ENCODE data around the gene RAB44. TPM values are rescaled to one million over a fixed set of nuclear protein-coding genes. Genes with fewer than 3 reads are reported as not detected.
"Not testable (repeated sequence)": the region's sequence is repeated elsewhere in the genome, so short reads cannot be mapped to it uniquely, and the experiment has no call there.

RAB44 gene
- total and polyA plus RNA-seq, 4 donors: 0.29 to 0.66 TPM; not detected in 2

DNA sequence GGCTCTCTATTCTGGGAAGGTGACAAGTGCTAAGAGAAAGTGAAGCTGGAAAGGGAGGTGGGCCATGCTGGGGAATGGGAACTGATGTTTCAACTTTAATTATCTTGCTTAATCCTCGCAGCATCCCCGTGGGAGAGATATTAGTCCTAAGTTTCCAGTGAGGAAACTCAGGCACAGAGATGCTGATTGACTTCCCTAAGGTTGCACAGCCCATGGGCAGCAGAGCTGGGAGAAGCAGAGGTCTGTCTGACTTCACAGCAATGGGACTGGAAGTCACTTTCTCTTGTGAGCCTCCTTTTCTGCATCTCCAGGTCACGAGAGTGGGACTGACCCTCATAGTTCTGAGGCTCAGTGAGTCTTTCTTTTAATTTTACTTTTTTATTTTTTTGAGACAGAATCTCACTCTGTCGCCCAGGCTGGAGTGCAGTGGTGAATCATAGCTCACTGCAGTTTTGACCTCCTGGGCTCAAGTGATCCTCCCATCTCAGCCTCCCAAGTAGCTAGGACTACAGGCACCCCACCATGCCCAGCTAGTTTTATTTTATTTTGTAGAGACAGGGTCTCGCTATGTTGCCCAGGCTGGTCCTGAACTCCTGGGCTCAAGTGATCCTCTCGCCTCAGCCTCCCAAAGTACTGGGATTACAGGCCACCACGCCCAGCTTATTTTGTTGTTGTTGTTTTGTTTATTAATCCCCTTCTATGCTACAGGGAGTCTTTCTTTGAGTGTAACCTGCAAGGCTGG lies 2.6 kb downstream of the RAB44 start:
- no peaks in the 10 kb centered on the region for H3K9me3 ChIP-seq (ENCODE audit: control insufficient read depth, low read length)
- DNase-seq (peak in 1 of 2 donors; percentile 12), ATAC-seq (ENCODE audit: low FRiP score) (no peak)
- intact Hi-C loops (cut with DNase I): no loop called here
- 92 to 94% methylated on average over 7 of the region's 7 CpGs for WGBS, 2 donors
- no peak overlapping the region for H3K27ac ChIP-seq (ENCODE audit: low read depth in 1 of 2, low read length in 2 of 2)
- no peaks in the 10 kb centered on the region for H3K4me1 ChIP-seq (ENCODE audit: control insufficient read depth in 1 of 2, insufficient read depth in 2 of 2, low read length in 2 of 2)
- no peaks in the 10 kb centered on the region for H3K27me3 ChIP-seq (ENCODE audit: control insufficient read depth in 1 of 2, insufficient read depth in 2 of 2, low read length in 1 of 2)
- H3K36me3 ChIP-seq (ENCODE audit: control insufficient read depth in 1 of 2, insufficient read depth in 2 of 2, low read length in 1 of 2): no peaks in the 10 kb centered on the region
- H3K4me3 ChIP-seq (ENCODE audit: low read length in 2 of 2): no peak overlapping the region

- WGBS, 2 donors: 92 to 95% methylated on average over 3 of the region's 3 CpGs
- no peaks in the 10 kb centered on the region for H3K9me3 ChIP-seq (ENCODE audit: control insufficient read depth, low read length)
- intact Hi-C loops (cut with DNase I): no loop called here
- ATAC-seq (ENCODE audit: low FRiP score): no peak
- no peaks in the 10 kb centered on the region for H3K36me3 ChIP-seq (ENCODE audit: control insufficient read depth in 1 of 2, insufficient read depth in 2 of 2, low read length in 1 of 2)
- H3K4me1 ChIP-seq (ENCODE audit: control insufficient read depth in 1 of 2, insufficient read depth in 2 of 2, low read length in 2 of 2): no peaks in the 10 kb centered on the region
- H3K27ac ChIP-seq (ENCODE audit: low read depth in 1 of 2, low read length in 2 of 2): no peak overlapping the region
- H3K4me3 ChIP-seq (ENCODE audit: low read length in 2 of 2): no peak overlapping the region
- no peaks in the 10 kb centered on the region for H3K27me3 ChIP-seq (ENCODE audit: control insufficient read depth in 1 of 2, insufficient read depth in 2 of 2, low read length in 1 of 2)
- DNase-seq: no peak
These were observed 3.2 kb downstream of the RAB44 start for GRCh38 chr6:36700831-36701230.

- Histone ChIP-seq H3K9me3 (ENCODE audit: control insufficient read depth, low read length) (no peaks in the 10 kb centered on the region), H3K36me3 (ENCODE audit: control insufficient read depth in 1 of 2, insufficient read depth in 2 of 2, low read length in 1 of 2) (no peaks in the 10 kb centered on the region), H3K27ac (ENCODE audit: low read depth in 1 of 2, low read length in 2 of 2) (no peak overlapping the region), H3K4me1 (ENCODE audit: control insufficient read depth in 1 of 2, insufficient read depth in 2 of 2, low read length in 2 of 2) (no peaks in the 10 kb centered on the region), H3K27me3 (ENCODE audit: control insufficient read depth in 1 of 2, insufficient read depth in 2 of 2, low read length in 1 of 2) (no peaks in the 10 kb centered on the region), H3K4me3 (ENCODE audit: low read length in 2 of 2) (no peak overlapping the region)
- intact Hi-C loops (cut with DNase I): no loop called here
- ATAC-seq (ENCODE audit: low FRiP score) (no peak), DNase-seq (peak in 1 of 2 donors; percentile 56)
- 91 to 95% methylated on average over 3 of the region's 3 CpGs for WGBS, 2 donors
These were observed 3.9 kb downstream of the RAB44 start for GRCh38 chr6:36701401-36701991.

GRCh38 chr6:36702656-36703055 lies 5.0 kb downstream of the RAB44 start:
- Histone ChIP-seq H3K27ac (ENCODE audit: low read depth in 1 of 2, low read length in 2 of 2) (no peak overlapping the region), H3K9me3 (ENCODE audit: control insufficient read depth, low read length) (no peaks in the 10 kb centered on the region), H3K4me1 (ENCODE audit: control insufficient read depth in 1 of 2, insufficient read depth in 2 of 2, low read length in 2 of 2) (no peaks in the 10 kb centered on the region), H3K4me3 (ENCODE audit: low read length in 2 of 2) (no peak overlapping the region), H3K36me3 (ENCODE audit: control insufficient read depth in 1 of 2, insufficient read depth in 2 of 2, low read length in 1 of 2) (no peaks in the 10 kb centered on the region), H3K27me3 (ENCODE audit: control insufficient read depth in 1 of 2, insufficient read depth in 2 of 2, low read length in 1 of 2) (no peaks in the 10 kb centered on the region)
- intact Hi-C loops (cut with DNase I): no loop called here
- DNase-seq (peak in 1 of 2 donors; percentile 3), ATAC-seq (ENCODE audit: low FRiP score) (no peak)
- 97 to 98% methylated on average over 3 of the region's 3 CpGs for WGBS, 2 donors

GRCh38 chr6:36703081-36703606 lies 5.5 kb downstream of the RAB44 start:
- Histone ChIP-seq H3K4me1 (ENCODE audit: control insufficient read depth in 1 of 2, insufficient read depth in 2 of 2, low read length in 2 of 2) (no peaks in the 10 kb centered on the region), H3K27me3 (ENCODE audit: control insufficient read depth in 1 of 2, insufficient read depth in 2 of 2, low read length in 1 of 2) (no peaks in the 10 kb centered on the region), H3K27ac (ENCODE audit: low read depth in 1 of 2, low read length in 2 of 2) (no peak overlapping the region), H3K4me3 (ENCODE audit: low read length in 2 of 2) (no peak overlapping the region), H3K36me3 (ENCODE audit: control insufficient read depth in 1 of 2, insufficient read depth in 2 of 2, low read length in 1 of 2) (no peaks in the 10 kb centered on the region), H3K9me3 (ENCODE audit: control insufficient read depth, low read length) (no peaks in the 10 kb centered on the region)
- ATAC-seq (ENCODE audit: low FRiP score) (no peak), DNase-seq (peak in 1 of 2 donors; percentile 44)
- intact Hi-C loops (cut with DNase I): no loop called here
- 96 to 97% methylated on average over 5 of the region's 5 CpGs for WGBS, 2 donors

DNA sequence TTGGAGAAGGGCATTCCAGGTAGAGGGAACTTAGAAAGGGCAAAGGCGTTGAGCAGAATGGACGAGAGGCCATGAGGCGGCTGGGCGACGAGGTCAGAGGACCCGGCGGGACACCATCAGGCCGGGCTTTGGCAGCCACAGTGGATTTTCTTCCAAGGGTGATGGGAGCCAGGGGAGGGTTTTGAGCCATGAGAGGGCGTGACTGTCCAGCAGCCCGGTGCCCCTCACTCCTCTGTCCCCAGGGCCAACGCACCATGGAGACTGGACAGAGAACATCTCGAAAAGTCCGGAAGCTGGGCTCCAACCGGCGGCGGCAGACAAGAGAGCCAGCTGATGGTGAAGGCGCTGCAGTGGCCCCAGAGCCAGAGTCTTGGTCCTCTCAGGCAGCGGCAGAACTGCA lies 6.4 kb downstream of the RAB44 start:
- Histone ChIP-seq H3K4me3 (ENCODE audit: low read length in 2 of 2) (no peak overlapping the region), H3K36me3 (ENCODE audit: control insufficient read depth in 1 of 2, insufficient read depth in 2 of 2, low read length in 1 of 2) (no peaks in the 10 kb centered on the region), H3K27me3 (ENCODE audit: control insufficient read depth in 1 of 2, insufficient read depth in 2 of 2, low read length in 1 of 2) (no peaks in the 10 kb centered on the region), H3K4me1 (ENCODE audit: control insufficient read depth in 1 of 2, insufficient read depth in 2 of 2, low read length in 2 of 2) (no peaks in the 10 kb centered on the region), H3K9me3 (ENCODE audit: control insufficient read depth, low read length) (no peaks in the 10 kb centered on the region), H3K27ac (ENCODE audit: low read depth in 1 of 2, low read length in 2 of 2) (no peak overlapping the region)
- intact Hi-C loops (cut with DNase I): no loop called here
- WGBS, 2 donors: 94% methylated on average over 18 of the region's 18 CpGs
- DNase-seq (peak in 1 of 2 donors; percentile 59), ATAC-seq (ENCODE audit: low FRiP score) (no peak)

- 73 to 78% methylated on average over 7 of the region's 7 CpGs for WGBS, 2 donors
- H3K4me3 ChIP-seq (ENCODE audit: low read length in 2 of 2); DNase-seq; H3K9me3 ChIP-seq (ENCODE audit: control insufficient read depth, low read length); intact Hi-C loops (cut with DNase I); H3K27ac ChIP-seq (ENCODE audit: low read depth in 1 of 2, low read length in 2 of 2); H3K4me1 ChIP-seq (ENCODE audit: control insufficient read depth in 1 of 2, insufficient read depth in 2 of 2, low read length in 2 of 2); H3K36me3 ChIP-seq (ENCODE audit: control insufficient read depth in 1 of 2, insufficient read depth in 2 of 2, low read length in 1 of 2); ATAC-seq (ENCODE audit: low FRiP score); H3K27me3 ChIP-seq (ENCODE audit: control insufficient read depth in 1 of 2, insufficient read depth in 2 of 2, low read length in 1 of 2): not testable (repeated sequence)
These were observed 7.4 kb downstream of the RAB44 start for GRCh38 chr6:36704961-36705577.

GRCh38 chr6:36706339-36706738 lies 8.7 kb downstream of the RAB44 start:
- Histone ChIP-seq H3K36me3 (ENCODE audit: control insufficient read depth in 1 of 2, insufficient read depth in 2 of 2, low read length in 1 of 2) (no peaks in the 10 kb centered on the region), H3K9me3 (ENCODE audit: control insufficient read depth, low read length) (no peaks in the 10 kb centered on the region), H3K4me3 (ENCODE audit: low read length in 2 of 2) (no peak overlapping the region), H3K27me3 (ENCODE audit: control insufficient read depth in 1 of 2, insufficient read depth in 2 of 2, low read length in 1 of 2) (no peaks in the 10 kb centered on the region), H3K27ac (ENCODE audit: low read depth in 1 of 2, low read length in 2 of 2) (no peak overlapping the region), H3K4me1 (ENCODE audit: control insufficient read depth in 1 of 2, insufficient read depth in 2 of 2, low read length in 2 of 2) (no peaks in the 10 kb centered on the region)
- ATAC-seq (ENCODE audit: low FRiP score): no peak
- DNase-seq: peak in 1 of 2 donors; percentile 15
- WGBS, 2 donors: 78 to 80% methylated on average over 1 of the region's 1 CpG
- intact Hi-C loops (cut with DNase I): no loop called here
